Nephron progenitor cell (in vitro differentiated cells): Measurements from ENCODE around the gene RAB29.

Experiments
- DNase-seq: peaks from one replicate; pipeline ENCODE4 v3.0.0; 2021
- H3K27ac Mint-ChIP-seq: 2 replicates; pipeline ENCODE4 v1.8.0; 2021; ENCODE audit warnings: mild to moderate bottlenecking, moderate library complexity, mixed read lengths
- H3K27me3 Mint-ChIP-seq: 2 replicates; pipeline ENCODE4 v1.8.0; 2021; ENCODE audit warnings: mild to moderate bottlenecking, low read depth, mixed read lengths; ENCODE audit not compliant: poor library complexity
- H3K36me3 Mint-ChIP-seq: 2 replicates; pipeline ENCODE4 v1.8.0; 2021; ENCODE audit warnings: low read depth, mixed read lengths
- H3K4me1 Mint-ChIP-seq: 2 replicates; pipeline ENCODE4 v1.8.0; 2021; ENCODE audit warnings: mixed read lengths
- H3K4me3 Mint-ChIP-seq: 2 replicates; pipeline ENCODE4 v1.8.0; 2021; ENCODE audit warnings: mild to moderate bottlenecking, moderate library complexity, mixed read lengths
- H3K9me3 Mint-ChIP-seq: 2 replicates; pipeline ENCODE4 v1.8.0; 2021; ENCODE audit warnings: mild to moderate bottlenecking, moderate library complexity, mixed read lengths
- CTCF ChIP-seq: fragments of 200-600 bp; sonication (generic); IDR thresholded peaks from 2 replicates; pipeline ENCODE4 v1.5.0; 2021; ENCODE audit warnings: antibody characterized with exemption

RAB29 gene

DNA sequence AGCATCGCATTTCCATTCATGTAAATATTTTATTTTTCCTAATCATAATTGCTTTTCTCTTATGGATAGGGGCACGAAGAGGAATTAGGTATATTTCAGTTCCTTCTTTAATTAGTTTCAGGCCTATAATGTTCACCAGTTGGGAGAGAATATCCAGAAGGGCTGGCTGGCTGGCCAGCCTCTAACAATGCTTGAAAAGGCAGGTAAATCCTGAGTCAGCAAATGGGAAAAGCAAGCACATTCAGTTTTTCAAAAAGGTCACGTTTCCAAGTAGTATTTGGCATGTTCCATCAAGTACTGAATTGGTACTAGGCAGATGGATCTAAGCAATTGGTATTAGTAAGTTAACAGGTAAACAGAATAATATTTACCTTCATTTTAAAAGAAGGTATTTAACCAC lies 8.0 kb downstream of the RAB29 start:
- Mint-ChIP-seq H3K4me3 (no peak overlapping the region), H3K36me3 (no peaks in the 10 kb centered on the region), H3K27ac (no peak overlapping the region), H3K27me3 (peaks cover 26% of the 10 kb centered on the region), H3K9me3 (no peaks in the 10 kb centered on the region), H3K4me1 (no peaks in the 10 kb centered on the region)
- no peak for TF ChIP-seq CTCF
- DNase-seq = no peak

GRCh38 chr1:205766570-205766969 lies 8.7 kb downstream of the RAB29 start:
- no peaks in the 10 kb centered on the region for H3K9me3 Mint-ChIP-seq
- no peak overlapping the region for H3K4me3 Mint-ChIP-seq
- no peak for TF ChIP-seq CTCF
- no peak for DNase-seq
- no peaks in the 10 kb centered on the region for H3K36me3 Mint-ChIP-seq
- peaks cover 19% of the 10 kb centered on the region for H3K27me3 Mint-ChIP-seq
- H3K27ac Mint-ChIP-seq = no peak overlapping the region
- H3K4me1 Mint-ChIP-seq = no peaks in the 10 kb centered on the region

GRCh38 chr1:205766038-205766437 lies 9.2 kb downstream of the RAB29 start:
- TF ChIP-seq CTCF = no peak
- no peak for DNase-seq
- H3K36me3 Mint-ChIP-seq = no peaks in the 10 kb centered on the region
- H3K4me3 Mint-ChIP-seq = no peak overlapping the region
- H3K27me3 Mint-ChIP-seq = peaks cover 13% of the 10 kb centered on the region
- H3K4me1 Mint-ChIP-seq = no peaks in the 10 kb centered on the region
- no peaks in the 10 kb centered on the region for H3K9me3 Mint-ChIP-seq
- no peak overlapping the region for H3K27ac Mint-ChIP-seq

- TF ChIP-seq CTCF = no peak
- Mint-ChIP-seq H3K36me3 (no peaks in the 10 kb centered on the region), H3K27ac (no peak overlapping the region), H3K4me1 (no peaks in the 10 kb centered on the region), H3K4me3 (no peak overlapping the region), H3K27me3 (peaks cover 7% of the 10 kb centered on the region), H3K9me3 (no peaks in the 10 kb centered on the region)
- no peak for DNase-seq
Observed at GRCh38 chr1:205764578-205764977, 10.7 kb downstream of the RAB29 start.

DNA sequence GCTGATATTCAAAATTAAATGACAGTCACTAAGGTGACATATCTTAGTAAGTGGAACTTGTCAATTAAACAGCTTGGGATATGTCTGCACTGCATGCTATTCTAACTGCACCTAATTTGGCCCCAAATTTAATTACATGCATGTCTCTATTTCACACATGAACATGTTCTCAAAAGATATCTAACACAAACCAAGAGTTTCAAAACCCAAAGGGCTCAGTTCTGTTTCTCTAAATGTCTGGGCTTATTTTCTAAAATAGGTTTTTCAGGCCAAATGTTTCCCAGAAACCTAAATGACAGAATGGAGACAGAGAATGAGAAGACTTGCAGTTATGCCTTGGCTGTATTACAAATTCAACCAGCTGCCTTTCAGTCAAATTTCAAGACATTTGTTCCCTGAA lies 11.3 kb downstream of the RAB29 start:
- no peak for DNase-seq
- H3K36me3 Mint-ChIP-seq = no peaks in the 10 kb centered on the region
- no peak overlapping the region for H3K4me3 Mint-ChIP-seq
- no peaks in the 10 kb centered on the region for H3K4me1 Mint-ChIP-seq
- no peak overlapping the region for H3K27ac Mint-ChIP-seq
- peaks cover 4% of the 10 kb centered on the region for H3K27me3 Mint-ChIP-seq
- no peak for TF ChIP-seq CTCF
- H3K9me3 Mint-ChIP-seq = no peaks in the 10 kb centered on the region

- Mint-ChIP-seq H3K27ac (no peak overlapping the region), H3K27me3 (peaks cover 16% of the 10 kb centered on the region), H3K36me3 (no peaks in the 10 kb centered on the region), H3K4me3 (no peak overlapping the region), H3K9me3 (no peaks in the 10 kb centered on the region), H3K4me1 (no peaks in the 10 kb centered on the region)
- no peak for TF ChIP-seq CTCF
- no peak for DNase-seq
Observed at GRCh38 chr1:205760606-205761005, 14.7 kb downstream of the RAB29 start.
